Measurements from ENCODE around the gene TINCR. TPM values are rescaled to one million over a fixed set of nuclear protein-coding genes. Genes with fewer than 3 reads are reported as not detected.

Gene TINCR
- under 0.01 TPM in 1 of 2 replicates, not detected in the other for total RNA-seq

DNA sequence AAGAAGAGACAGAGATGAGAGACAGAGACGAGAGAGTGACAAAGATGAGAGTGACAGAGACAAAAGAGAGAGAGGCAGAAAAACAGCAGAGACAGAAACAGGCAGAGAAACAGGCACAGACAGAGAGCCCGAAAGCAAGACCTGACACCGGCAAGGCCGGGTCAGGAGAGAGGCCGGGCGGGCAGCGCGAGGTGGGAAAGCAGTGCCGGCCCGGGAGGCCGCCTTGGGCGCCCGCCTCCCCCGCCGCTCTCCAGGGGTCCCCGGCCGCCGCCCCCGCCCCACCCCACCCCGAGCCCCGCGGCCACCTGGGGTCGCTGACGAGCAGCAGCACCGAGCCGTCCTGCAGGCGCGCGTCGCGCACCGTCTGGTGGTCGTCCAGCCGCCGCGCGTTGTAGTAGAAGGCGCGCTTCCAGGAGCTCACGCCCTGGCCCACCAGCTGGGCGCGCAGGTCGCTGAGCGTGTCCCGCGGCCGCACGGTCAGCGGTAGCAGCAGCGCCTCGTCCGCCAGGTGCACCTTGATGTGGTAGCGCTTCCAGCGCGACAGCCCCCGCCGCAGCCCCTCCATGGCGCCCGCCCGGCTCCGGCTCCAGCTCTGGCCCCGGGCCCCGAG is at the start of gene TINCR:
TSS of gene TINCR (minus strand) at position 594 of the 610 bp plus-strand sequence.

Other genes with a start within 250 kb of the TINCR start
- gene PTPRS, start 227.1 kb downstream of the TINCR start, total RNA-seq: 160 and 182 TPM in 2 replicates
- gene ZNRF4, start 112.5 kb downstream of the TINCR start, total RNA-seq: not detected in 2 replicates
- 13.2 and 19.0 TPM in 2 replicates for gene SAFB2, start 54.8 kb upstream of the TINCR start, total RNA-seq
- 16.6 and 28.2 TPM in 2 replicates for gene SAFB, start 55.1 kb upstream of the TINCR start, total RNA-seq
- gene MICOS13, start 112.6 kb upstream of the TINCR start, total RNA-seq: 50.9 and 81.3 TPM in 2 replicates
- gene HSD11B1L, start 113.1 kb upstream of the TINCR start, total RNA-seq: 13.1 and 13.9 TPM in 2 replicates
- 711 and 1,265 TPM in 2 replicates for gene RPL36, start 122.3 kb upstream of the TINCR start, total RNA-seq
- 92.7 and 95.5 TPM in 2 replicates for gene LONP1, start 152.2 kb upstream of the TINCR start, total RNA-seq
- gene CATSPERD, start 152.7 kb upstream of the TINCR start, total RNA-seq: not detected in 2 replicates
- gene PRR22, start 216.8 kb upstream of the TINCR start, total RNA-seq: 0.36 and 0.49 TPM in 2 replicates
- gene DUS3L, start 223.2 kb upstream of the TINCR start, total RNA-seq: 18.6 and 19.3 TPM in 2 replicates
- gene NRTN, start 237.1 kb upstream of the TINCR start, total RNA-seq: not detected in 2 replicates

Data from cardiac atrium fibroblast (primary cell).